Spleen (tissue), 7 donors: ENCODE measurements around the gene HNRNPK.

ENCODE experiments used
- CTCF ChIP-seq, 11 experiments: fragments of 200-600 bp in 7 of 11; fragments of 450-650 bp in 4 of 11; sonication (generic) in 4 of 11; IDR thresholded peaks in 8 of 11; conservative IDR thresholded peaks in 3 of 11; 1 replicate in 7 of 11; 2 replicates in 4 of 11; pipeline versions ENCODE4 v1.4.0 to v1.8.0; 2016 to 2021; ENCODE audit warnings: antibody characterized with exemption in 11 of 11, inconsistent platforms in 4 of 11, mild to moderate bottlenecking in 1 of 11
- POLR2A ChIP-seq, 3 donors: fragments of 450-650 bp; IDR thresholded peaks; one replicate each; pipeline ENCODE4 v1.5.1; 2017; ENCODE audit warnings: antibody characterized with exemption in 3 of 3, mild to moderate bottlenecking in 1 of 3
- POLR2AphosphoS5 ChIP-seq, 3 donors: sonication (generic); formaldehyde crosslinking; IDR thresholded peaks; one replicate each; pipeline ENCODE4 v1.5.1; 2017; ENCODE audit warnings: antibody characterized with exemption in 3 of 3
- donor health status: DM: no; HTN: no; CAD: no; lungs with moderate emphysema.
- donor health status: DM: no; HTN: no; CAD: no.
- donor health status: DM: no; HTN: no; CAD: no.

GRCh38 chr9:83987402-83987791 is 7.4 kb upstream of the HNRNPK start:
- TF ChIP-seq CTCF (IDR thresholded peaks at IDR 0.05 in 8 of 11, conservative IDR thresholded peaks at IDR 0.05 in 3 of 11) (no peak), POLR2A (IDR thresholded peaks at IDR 0.05) (no peak), POLR2AphosphoS5 (IDR thresholded peaks at IDR 0.05) (no peak)
